Amygdala (tissue), 56 donors: ENCODE data around the gene CLDN20.
"Not testable (repeated sequence)": the region's sequence is repeated elsewhere in the genome, so short reads cannot be mapped to it uniquely, and the experiment has no call there.

Experiments used
- DNase-seq, 56 donors: peaks; one replicate each; lab custom pipeline; 2025; lab: John Stamatoyannopoulos, UW

The CLDN20 gene

GRCh38 chr6:155306958-155307357 is 43.1 kb downstream of the CLDN20 start:
- no peak for DNase-seq

- no peak for DNase-seq
These were observed 45.3 kb downstream of the CLDN20 start for GRCh38 chr6:155309150-155309549.

GRCh38 chr6:155310596-155310995 is 46.8 kb downstream of the CLDN20 start:
- DNase-seq, result no peak

- DNase-seq, result no peak
These were observed 47.3 kb downstream of the CLDN20 start for GRCh38 chr6:155311086-155311485.

- no peak for DNase-seq
These were observed 47.8 kb downstream of the CLDN20 start for GRCh38 chr6:155311583-155311982.

GRCh38 chr6:155312950-155313349 is 49.1 kb downstream of the CLDN20 start:
- not testable (repeated sequence) for DNase-seq

- no peak for DNase-seq
These were observed 49.8 kb downstream of the CLDN20 start for GRCh38 chr6:155313602-155314091.

GRCh38 chr6:155314092-155314772 is 50.4 kb downstream of the CLDN20 start, which contains the start of gene TFB1M:
Gene TFB1M, minus strand, starts transcription at chr6:155314484. Its CDS starts 56 bp downstream, at chr6:155314428.
- DNase-seq, result peak; percentile 77 to 99 (median 96)

- DNase-seq, result peak in 20 of 56 donors; percentile 4 to 71 (median 44)
These were observed 51.1 kb downstream of the CLDN20 start for GRCh38 chr6:155314773-155315515.

GRCh38 chr6:155315516-155315871 is 51.7 kb downstream of the CLDN20 start:
- DNase-seq, result no peak

GRCh38 chr6:155316419-155316818 is 52.6 kb downstream of the CLDN20 start:
- DNase-seq, result no peak

- DNase-seq, result no peak
These were observed 53.4 kb downstream of the CLDN20 start for GRCh38 chr6:155317186-155317585.

- DNase-seq, result peak in 4 of 56 donors; percentile 1 to 34 (median 8)
These were observed 56.1 kb downstream of the CLDN20 start for GRCh38 chr6:155319902-155320301.

GRCh38 chr6:155324172-155324571 is 60.4 kb downstream of the CLDN20 start:
- DNase-seq, result no peak

- no peak for DNase-seq
These were observed 61.2 kb downstream of the CLDN20 start for GRCh38 chr6:155324993-155325392.

GRCh38 chr6:155325700-155326516 is 62.1 kb downstream of the CLDN20 start:
- DNase-seq, result no peak
